Stimulated activated CD4-positive, alpha-beta T cell treated with anti-CD3 and anti-CD28 coated beads, Interleukin-4, amount 100 ng/mL, for 1 hour (primary cell): ENCODE measurements around the gene NCOA5.
"Not testable (repeated sequence)": the region's sequence is repeated elsewhere in the genome, so short reads cannot be mapped to it uniquely, and the experiment has no call there.

ENCODE experiments used
- DNase-seq: peaks from one replicate; pipeline ENCODE4 v3.0.0-alpha.2; 2020

Gene NCOA5

DNA sequence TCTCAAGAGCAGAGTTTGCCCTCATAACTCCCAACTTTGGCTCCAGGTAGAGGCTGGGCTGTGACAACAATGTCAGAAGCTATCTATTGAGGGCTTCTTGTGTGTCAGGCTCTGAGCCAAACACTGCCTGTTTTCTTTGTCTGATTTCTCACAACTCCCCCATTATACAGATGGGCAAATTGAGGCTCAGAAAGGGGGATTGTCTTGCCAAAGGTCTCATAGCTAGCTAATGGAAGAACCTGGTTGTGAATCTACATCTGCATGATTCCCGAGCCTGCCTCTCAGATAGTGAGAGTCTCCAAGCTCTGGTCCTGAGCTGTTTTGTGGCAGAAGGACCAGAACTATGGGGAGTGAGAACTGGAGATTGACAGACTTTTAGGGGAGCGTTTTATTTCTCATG is 29.8 kb upstream of the NCOA5 start:
- DNase-seq, result no peak

DNA sequence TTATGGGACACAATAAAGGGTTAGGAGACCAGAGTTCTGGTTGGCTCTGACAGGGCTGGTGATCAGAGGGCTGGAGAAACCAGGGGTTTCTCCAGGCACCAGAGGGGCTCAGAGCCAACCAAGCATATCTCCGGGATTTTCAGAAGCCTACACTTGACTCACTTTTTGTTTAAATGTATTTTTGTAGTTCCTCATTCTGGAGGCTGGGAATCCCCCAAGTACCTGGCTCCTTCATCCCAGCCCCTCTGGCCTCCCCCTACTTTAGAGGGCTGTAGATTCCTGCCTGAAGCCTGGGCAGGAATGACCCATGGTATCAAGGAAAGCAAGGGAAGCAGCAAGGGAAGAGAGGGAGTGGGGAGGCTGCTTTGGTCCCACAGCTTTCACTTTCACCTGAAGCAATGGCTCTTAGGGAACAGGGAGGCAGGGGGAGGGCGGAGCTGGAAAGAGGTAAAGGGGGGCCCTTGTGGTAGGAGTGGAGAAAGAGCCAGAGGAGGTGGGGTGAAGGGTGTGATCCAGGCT is 29.3 kb upstream of the NCOA5 start:
- DNase-seq, result no peak

DNA sequence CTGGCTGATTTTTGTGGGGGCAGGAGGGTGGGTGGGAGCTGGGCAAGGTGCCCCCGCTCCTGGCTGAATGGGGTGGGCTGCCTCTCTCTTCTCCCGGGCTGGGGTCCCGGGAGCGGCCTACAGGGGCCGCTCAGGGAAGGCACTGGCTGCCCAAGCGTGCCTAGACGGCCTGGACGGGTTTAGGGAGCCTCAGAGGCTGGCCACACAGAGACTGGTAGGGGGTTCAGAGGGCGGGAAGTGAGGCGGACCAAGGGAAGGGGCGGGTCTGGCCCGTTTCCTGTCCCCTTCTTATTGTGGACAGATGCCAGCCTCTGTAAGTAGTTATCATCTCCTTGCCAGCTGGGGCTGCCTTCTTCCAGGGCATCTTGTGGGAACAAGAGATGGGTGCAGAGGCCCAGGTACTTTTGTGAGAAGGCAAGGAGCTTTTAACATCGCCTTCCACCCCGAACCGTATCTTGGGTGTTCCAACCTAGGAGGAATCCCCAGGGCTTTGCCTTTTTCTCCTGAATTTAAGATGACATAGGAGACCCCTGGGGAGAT is 28.8 kb upstream of the NCOA5 start:
- no peak for DNase-seq

DNA sequence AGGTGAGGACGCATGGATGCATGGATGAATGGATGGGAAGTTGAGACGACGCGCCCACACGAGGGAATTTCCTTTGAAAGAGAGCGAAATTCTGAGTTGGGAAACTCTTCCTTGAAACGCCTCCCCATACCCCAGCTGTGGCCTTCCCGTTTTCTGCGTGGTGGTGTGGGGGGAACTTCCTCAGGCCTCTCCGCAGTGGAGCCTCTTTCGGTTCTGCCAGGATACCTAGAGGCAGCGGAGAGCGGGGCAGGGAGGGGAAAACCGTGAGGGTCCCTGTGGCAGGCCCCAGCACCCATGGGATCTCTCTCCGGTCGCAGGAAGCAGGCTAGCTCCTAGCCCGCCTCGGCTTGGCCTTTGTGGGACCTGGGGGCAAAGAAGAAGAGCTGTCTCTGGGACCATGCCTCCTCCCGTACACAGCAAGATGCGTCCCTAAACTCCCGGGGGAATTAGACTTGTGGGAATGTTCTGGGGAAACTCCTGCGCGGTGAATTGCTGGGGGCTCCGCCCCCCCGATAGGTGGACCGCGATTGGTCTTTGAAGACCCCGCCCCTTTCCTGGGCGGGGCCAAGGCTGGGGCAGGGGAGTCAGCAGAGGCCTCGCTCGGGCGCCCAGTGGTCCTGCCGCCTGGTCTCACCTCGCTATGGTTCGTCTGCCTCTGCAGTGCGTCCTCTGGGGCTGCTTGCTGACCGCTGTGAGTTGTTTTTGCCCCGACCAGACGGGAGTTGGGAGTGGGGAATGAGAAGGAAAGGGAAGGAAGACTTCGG is 28.1 kb upstream of the NCOA5 start, which contains the start of gene CD40:
Gene CD40 (plus strand): TSS at position 611 of the 764 bp plus-strand sequence. CDS start 30 bp downstream, at position 641.
- DNase-seq, result peak; percentile 79

DNA sequence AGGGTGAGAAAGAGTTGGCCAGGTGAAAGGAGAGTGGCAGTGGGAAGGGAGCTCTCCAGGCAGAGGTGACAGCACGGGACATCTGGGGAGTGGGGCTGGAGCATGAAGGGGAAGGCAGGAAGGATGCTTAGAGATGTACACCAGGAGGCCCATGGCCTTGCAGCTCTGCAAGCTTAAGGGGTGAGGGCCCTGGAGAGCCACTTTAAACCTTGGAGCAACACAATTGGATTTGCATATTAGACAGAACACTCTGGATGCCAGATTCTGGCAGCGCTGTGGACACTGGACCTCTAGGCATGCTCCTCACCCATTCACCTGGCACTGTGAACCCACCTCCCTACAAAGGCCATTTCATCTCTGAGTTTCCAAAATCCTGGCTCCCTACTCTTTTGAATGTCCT is 24.7 kb upstream of the NCOA5 start:
- no peak for DNase-seq

DNA sequence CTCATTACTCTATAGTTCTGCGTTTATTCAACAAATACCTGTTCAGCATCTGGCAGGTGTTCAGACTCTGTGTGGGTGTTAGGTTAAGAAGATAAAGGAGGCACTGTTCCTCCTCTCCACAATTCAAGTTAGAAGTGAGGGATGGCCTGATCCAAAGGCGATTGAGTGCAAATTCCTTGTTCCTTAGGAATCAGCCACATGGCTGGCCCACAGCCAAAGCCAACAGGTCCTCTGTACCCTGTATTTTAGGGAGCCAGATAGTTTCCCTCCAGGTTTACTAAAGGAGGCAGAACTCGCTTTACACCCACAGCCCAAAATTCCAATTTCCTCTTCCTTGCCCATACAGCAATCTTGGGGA is 23.3 kb upstream of the NCOA5 start:
- no peak for DNase-seq

DNA sequence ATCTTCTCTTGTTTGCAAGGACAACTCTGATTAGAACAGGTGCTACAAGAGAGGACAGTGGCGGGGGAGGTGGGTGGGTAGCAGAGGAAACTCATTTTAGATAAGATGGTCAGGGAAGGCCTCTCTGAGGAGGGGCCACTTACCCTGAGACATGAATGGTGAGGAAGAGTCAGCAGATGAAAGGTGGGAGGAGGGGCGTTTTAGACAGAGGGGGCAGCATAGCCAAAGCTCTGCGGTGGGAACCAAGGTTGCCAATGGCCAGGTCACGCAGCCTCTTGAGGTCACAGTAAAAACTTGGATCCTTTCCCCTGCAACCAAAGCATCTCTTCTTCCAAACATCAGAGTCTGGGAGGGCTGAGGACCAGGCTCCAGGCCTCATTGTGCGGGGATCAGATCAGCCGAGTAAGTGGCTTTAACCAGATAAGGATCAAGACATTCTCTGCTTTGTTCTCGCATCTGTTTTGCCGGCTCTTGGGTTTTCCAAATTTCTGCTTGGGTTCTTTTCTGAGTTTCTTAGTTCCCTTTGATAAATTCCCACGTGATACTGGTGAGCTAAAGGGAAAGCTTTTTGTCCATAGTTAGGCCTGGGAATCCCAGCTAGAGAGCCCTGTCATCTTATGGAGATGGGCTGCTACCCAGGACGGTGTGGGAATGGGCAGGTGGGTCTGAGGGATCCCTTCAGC is 22.8 kb upstream of the NCOA5 start:
- no peak for DNase-seq

DNA sequence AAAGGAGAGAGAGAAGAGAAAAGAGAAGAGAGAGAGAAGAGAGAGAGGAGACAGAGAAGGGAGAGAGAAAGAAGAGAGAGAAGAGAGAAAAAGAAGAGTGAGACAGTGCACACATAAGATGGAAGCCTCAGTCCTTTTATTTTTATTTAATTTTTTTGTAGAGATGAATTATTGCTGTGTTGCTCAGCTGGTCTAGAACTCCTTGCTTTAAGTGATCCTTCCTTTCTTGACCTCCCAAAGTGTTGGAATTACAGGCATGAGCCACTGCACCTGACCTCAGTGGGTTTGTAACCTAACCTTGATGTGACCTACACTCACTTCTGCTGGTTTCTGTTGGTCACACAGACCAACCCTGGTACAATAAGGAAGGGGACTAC is 22.1 kb upstream of the NCOA5 start:
- DNase-seq, result no peak

DNA sequence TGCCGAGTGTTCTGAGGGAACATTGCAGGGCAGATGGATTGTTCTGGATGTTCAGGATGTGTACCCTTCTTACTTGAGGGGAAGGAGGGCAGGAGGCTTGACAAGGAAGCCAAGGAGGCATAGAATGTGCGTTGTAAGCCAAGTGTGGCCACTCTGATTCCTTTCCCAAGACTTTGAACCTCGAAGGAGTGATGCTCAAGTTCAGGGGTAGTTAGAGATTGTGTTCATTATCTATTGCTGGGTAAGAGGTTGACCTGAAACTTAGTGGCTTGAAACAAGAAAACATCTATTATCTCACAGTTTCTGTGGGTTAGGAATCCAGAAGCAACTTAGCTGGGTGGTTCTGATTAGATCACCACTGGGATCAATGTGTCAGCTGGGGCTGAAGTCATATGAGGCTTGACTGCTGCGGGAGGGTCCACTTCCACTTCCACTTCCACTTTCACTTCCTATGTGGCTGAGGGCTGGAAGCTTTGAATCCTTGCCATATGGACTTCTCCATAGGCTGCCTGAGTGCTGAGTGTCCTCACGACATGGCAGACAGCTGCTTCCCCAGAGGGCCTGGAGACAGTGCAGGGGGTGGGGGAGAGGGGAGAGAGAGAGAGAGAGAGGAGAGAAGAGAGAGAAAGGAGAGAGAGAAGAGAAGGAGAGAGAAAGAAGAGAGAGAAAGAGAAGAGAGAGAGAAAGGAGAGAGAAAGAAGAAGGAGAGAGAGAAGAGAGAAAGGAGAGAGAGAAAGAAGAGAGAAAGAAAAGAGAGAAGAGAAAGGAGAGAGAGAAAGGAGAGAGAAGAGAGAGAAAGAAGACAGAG is 21.5 kb upstream of the NCOA5 start:
- DNase-seq, result no peak

DNA sequence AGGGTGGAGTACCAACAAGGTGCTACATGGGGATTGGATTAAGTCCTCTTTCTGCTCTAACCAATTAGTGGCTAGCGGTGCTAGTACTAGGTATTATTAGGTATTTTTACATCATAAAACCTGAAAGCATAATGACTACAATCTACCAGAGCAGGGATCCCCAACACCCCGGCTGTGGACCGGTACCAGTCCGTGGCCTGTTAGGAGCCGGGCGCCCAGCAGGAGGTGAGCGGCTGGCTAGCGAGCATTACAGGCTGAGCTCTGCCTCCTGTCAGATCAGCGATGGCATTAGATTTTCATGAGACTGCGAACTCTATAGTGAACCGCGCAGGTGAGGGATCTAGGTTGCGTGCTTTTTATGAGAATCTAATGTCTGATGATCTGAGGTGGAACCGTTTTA is 19.2 kb upstream of the NCOA5 start:
- DNase-seq, result no peak

DNA sequence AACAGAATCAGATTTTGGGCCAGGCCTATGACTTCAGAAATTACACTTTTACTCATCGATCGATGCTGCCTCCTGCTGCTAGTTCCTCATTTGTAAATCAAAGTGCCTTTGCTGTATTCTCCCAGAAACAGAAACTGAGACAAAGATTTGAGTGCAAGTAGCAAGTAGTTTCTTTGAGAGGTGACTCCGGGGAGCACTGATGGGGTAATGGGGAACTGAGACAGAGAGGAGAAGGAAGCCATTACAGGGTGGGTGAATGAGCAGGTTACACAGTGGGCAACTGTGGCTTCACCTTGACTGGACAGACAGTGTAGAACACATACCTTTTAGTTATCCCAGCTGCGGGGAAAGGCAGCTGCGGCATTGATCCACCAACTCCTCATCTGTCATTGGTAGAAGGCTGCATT is 18.7 kb upstream of the NCOA5 start:
- DNase-seq, result no peak

DNA sequence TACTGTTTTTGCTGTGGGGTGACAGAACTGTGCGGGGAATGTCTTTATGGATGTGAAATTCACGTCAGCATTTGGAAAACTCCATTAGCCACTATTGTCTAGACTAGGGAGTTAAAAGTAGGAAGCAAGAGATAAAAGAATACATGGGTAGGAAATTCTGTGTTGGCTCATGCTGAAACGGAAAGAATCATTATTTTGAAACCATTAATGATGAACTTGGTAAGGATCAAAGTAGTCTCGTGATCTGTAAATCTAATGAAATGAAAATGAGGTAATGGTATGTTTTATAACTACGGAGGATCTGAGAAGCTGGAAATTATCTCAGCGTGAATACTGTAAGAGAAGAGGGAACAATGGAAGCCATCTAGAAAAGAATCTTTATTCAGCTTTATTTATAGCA is 17.3 kb upstream of the NCOA5 start:
- DNase-seq, result no peak

DNA sequence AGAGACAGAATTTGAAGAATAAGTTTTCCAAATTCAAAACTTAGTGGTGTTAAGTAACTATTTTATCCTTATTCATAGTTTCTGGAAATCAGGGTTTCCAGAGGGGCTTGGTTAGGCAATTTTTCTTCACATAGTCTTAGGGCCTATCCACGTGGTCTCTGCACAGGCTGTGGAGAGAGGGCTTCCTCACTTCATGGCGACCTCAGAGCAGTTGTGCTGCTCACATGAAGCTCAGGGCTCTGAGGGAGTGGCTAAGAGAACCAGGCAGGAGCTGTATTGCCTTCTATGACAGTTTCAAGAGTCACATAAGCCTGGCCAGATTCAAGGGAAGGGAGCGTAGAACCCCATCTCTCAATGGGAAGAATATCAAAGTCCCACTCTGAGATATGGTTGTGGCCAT is 14.5 kb upstream of the NCOA5 start:
- DNase-seq, result no peak

DNA sequence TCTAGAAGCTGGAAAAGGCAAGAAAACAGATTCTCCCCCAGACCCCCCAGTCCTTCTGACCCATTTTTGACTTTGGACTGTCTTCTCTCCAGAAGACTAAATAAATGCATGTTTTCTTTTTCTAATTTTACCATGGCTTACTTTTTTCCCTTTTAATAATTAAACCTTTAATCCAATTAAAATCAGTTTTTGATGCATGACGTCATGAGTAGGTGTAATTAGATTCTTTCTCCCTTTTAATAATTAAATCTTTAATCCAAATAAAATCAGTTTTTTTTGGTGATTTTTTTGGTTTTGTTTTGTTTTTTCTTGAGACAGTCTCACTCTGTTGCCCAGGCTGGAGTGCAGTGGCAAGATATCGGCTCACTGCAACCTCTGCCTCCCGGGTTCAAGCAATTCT is 13.2 kb upstream of the NCOA5 start:
- no peak for DNase-seq

DNA sequence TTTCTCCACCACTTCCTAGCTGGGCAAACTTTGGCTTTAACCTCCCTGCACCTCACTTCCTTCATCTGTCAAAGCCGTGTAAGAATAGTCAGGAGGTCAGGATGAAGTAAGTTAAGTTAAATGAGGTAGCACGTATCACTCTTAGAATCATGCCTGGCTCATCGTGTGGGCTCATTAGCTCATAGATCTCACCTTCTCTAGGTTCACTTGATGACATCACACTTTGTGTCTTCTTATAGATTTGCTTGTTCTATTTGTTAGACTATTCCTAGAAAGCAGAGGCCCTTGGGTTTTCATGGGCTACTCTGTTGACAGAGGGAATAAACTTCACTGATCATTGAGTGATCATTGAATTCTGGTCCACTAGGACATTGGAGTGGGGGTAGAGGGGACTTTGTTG is 12.2 kb upstream of the NCOA5 start:
- DNase-seq, result no peak

DNA sequence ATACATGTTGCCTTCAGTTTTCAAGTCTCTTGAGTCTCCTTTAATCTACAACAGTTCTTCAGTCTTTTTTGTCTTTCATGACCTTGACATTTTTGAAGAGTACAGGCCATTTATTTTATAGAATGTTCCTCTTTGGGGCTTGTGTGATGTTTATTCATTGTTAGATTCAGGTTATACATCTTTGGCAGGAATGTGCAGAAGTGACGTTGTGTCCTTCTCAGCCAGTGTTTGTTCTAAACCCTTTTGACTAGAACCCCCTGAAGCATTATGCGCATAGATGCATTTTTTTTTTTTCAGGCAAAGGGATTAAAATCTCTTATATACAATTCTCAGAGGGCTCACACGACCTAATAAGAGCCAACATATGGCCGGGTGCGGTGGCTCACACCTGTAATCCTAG is 11.2 kb upstream of the NCOA5 start:
- DNase-seq, result no peak

DNA sequence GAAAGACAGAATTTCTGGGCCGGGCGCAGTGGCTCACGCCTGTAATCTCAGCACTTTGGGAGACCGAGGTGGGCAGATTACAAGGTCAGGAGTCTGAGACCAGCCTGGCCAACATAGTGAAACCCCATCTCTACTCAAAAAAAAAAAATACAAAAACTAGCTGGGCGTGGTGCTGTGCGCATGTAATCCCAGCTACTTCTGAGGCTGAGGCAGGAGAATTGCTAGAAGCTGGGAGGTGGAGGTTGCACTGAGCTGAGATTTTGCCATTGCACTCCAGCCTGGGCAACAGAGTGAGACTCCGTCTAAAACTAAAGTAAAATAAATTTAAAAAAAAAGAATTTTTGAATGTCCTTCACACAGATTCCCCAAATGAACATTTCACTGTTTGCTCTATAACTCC is 10.7 kb upstream of the NCOA5 start:
- not testable (repeated sequence) for DNase-seq

DNA sequence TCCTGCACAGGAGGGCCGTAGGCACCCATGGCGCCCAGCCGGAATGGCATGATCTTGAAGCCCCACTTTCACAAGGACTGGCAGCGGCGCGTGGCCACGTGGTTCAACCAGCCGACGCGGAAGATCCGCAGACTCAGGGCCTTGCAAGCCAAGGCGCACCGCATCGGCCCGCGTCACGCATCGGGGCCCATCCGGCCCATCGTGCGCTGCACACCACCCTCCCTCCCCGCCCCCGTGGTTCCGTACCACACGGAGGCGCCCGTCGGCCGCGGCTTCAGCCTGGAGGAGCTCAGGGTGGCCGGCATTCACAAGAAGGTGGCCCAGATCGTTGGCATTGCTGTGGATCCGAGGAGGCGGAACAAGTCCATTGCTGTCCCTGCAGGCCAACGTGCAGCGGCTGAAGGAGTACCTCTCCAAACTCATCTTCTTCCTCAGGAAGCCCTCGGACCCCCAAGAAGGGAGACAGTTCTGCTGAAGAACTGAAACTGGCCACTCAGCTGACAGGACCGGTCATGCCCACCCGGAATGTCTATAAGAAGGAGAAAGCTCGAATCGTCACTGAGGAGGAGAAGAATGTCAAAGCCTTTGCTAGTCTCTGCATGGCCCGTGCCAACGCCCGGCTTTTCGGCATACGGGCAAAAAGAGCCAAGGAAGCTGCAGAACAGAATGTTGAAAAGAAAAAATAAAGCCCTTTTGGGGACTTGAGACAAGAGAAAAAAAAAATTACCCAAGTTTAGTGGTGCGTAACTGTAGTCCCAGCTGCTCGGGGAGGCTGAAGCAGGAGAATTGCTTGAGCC is 9.9 kb upstream of the NCOA5 start:
- DNase-seq, result no peak

DNA sequence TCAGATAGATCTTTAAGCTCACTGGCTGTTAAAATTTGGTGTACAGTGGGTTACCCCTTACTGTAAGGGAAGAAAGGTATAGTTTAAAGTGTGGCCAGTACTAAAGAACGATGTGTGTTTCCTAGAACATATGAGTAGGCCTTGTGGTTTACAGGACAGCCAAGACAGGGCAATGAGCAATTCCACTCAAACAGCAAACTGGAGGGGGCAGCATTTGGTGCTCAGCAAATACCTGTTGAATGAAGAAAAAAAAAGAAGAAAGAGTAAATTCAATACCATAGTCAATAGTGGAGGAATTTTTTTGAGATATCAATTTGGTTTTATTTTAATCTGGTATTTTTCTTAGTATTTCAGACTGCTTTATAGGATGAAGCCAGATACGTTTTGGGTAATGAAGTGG is 3.8 kb upstream of the NCOA5 start:
- no peak for DNase-seq

DNA sequence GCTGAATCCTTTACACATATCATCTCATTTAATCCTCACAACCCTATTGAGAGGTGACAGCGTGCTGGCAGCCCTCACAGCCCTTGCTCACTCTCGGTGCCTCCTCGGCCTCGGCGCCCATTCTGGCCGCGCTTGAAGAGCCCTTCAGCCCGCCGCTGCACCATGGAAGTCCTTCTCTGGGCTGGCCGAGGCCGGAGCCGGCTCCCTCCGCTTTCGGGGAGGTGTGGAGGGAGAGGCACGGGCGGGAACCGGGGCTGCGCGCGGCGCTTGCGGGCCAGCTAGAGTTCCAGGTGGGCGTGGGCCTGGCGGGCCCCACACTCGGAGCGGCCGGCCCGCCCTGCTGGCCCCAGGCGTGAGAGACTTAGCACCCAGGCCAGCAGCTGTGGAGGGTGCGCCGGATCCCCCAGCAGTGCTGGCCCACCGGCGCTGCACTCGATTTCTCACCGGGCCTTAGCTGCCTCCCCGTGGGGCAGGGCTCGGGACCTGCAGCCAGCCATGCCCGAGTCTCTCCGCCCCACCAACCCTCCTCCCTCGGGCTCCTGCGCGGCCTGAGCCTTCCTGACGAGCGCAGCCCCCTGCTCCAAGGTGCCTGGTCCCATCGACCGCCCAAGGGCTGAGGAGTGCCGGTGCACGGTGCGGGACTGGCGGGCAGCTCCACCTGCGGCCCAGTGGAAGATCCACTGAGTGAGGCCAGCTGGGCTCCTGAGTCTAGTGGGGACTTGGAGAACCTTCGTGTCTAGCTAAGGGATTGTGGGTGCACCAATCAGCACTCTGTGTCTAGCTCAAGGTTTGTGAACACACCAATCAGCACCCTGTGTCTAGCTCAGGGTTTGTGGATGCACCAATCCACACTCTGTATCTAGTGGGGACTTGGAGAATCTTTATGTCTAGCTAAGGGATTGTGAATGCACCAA is 2.1 kb upstream of the NCOA5 start:
- DNase-seq, result not testable (repeated sequence)

DNA sequence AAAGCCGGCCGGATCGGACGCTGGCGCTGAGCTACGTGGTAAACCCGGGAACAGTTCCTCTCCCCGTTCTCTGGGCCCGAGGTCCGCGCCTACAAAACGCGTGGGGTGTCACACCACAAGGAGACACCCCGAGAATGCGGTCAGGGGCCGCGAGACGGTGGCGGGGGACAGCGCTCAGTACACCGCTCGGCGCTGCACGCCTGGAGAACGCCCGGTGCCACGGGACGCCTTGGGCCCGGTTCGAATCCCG is 670 bp downstream of the NCOA5 start:
- DNase-seq, result no peak
